Stimulated activated CD8-positive, alpha-beta memory T cell treated with anti-CD3 and anti-CD28 coated beads, Interleukin-15, amount 100 ng/mL, for 1 hour (primary cell): ENCODE data around the gene ZSCAN23.
A peak's percentile ranks its signal among the peaks of the same experiment; 100 is the strongest.
"Not testable (repeated sequence)": the region's sequence is repeated elsewhere in the genome, so short reads cannot be mapped to it uniquely, and the experiment has no call there.

Source experiments
- DNase-seq: peaks from one replicate; pipeline ENCODE4 v3.0.0-alpha.2; 2020; ENCODE audit warnings: low read depth

Gene ZSCAN23

DNA sequence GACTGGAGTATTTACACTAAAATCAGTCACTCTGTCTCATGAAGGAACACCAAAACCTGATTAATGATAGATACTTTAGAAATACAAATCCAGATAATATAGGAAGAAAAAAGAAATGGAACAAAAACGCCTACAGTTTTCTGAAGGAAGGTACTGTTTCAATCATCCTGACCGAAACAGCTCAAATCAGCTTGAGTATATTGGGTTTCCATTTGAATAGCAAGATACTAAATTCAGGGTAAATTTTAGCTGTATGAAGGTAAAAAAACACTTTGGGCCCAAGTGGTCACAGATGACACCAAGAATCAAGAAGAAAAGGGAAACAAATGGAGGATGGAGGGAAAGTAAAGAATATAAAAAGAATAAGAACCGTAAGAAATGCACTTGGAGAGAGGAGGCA, 6.9 kb downstream of the ZSCAN23 start:
- DNase-seq: no peak

DNA sequence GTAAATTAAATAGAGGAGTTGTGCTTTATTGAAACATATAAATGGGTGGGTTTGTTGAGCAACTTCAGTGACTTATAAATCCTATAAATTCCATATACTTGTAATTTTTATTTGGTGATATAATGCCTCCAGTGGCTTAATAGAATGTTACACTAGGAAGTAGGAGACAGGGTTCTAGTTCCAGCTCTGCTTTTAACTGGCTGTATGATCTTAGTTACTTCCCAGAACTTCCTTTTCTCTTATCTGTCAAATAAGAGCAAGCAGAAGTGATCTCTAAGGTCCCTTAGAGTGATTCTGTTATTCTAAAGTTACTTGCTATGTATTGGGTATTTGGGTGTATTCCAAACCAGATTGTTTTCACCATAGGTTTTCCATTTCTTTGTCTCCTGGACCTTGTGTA, 10.2 kb downstream of the ZSCAN23 start:
- DNase-seq: no peak

DNA sequence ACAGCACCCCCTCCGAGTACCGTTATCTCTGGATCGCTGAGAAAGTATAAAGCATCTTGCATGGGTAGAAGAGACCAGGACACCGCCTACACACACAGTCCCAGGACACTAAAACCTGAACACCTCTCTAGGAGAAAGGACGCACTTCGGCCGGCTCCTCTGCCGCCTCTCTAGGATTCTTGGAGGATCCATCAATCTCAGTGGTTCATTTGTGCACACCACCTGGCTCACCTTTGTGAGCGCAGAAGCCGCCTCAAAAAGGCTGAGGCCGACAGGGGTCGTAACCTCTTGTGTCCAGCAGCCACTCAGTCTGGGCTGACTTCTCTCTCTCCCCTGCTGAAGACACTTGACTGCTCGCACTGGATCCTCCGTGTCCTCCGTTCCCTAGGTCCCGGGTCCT, 13.5 kb downstream of the ZSCAN23 start:
- no peak for DNase-seq

DNA sequence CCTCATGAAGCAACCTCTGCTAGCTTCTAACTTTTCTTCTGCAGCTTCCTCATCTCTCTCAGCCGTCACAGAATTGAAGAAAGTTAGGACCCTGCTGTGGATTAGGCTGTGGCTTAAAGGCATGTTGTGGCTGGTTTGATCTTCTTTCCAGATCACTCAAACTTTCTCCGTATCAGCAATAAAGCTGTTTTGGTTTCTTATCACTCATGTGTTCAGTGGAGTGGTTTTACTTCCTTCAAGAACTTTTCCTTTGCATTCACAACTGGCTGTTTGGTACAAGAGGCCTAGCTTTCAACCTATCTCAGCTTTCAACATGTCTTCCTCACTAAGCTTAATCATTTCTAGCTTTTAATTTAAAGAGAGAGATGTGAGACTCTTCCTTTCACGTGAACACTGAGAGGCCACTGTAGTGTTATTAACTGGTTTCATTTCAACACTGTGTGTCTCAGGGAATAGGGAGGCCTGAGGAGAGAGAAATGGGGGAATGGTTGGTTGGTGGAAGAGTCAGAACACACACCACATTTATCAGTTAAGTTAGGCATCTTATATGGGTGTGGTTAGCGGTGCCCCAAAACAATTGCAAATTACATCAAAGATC, 17.2 kb downstream of the ZSCAN23 start:
- DNase-seq: no peak

DNA sequence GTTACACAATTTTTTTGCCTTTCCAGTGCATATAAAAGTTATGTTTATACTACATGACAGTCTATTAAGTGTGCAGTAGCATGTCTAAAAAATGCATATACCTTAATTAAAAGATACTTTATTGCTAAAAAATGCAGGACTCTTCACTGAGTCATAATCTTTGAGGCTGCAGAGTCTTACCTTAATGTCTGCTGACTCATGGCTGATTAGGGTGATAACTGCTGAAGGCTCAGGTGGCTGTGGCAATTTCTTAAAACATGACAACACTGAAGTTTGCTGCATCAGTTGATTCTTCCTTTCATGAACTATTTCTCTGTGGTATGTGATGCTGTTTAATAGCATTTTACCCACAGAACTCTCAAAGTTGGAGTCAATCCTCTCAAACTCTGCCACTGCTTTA, 19.1 kb downstream of the ZSCAN23 start:
- DNase-seq: no peak

DNA sequence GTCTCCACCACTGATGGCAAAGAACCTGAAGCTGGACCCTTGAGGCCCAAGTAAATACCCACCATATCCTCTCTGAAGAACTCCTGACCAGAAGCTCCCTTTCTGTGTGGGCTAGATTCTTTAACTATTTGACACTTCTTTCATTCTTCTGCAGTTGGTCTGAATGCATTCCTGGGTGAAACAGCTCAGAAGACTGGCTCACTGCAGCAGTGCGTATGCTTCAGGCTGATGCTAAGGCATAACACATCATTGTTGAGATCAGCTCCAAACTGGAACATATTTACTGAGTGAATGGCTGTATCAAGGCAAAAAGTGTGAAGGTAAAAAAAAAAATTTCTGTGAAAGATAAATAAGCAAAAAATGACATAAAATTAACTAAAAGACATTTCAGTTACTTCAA, 19.7 kb downstream of the ZSCAN23 start:
- DNase-seq: no peak

DNA sequence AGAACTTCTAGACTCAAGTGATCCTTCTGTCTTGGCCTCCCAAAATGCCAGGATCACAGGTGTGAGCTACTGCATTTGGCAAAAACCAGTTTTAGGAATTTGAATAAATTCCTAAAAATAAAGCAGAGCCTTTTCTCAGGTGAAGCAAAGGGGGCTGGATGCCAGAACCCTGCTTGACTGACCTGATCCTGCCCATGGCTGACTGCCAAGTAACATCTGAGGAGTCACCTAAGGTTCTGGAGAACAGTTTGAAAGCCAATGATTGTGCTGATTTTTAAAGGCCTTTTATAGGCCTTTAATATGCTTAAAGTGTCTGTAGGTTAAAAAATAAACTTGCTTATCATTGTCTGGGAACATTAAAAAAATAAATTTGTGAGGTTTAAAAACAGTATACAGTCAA, 29.6 kb downstream of the ZSCAN23 start:
- DNase-seq: no peak

DNA sequence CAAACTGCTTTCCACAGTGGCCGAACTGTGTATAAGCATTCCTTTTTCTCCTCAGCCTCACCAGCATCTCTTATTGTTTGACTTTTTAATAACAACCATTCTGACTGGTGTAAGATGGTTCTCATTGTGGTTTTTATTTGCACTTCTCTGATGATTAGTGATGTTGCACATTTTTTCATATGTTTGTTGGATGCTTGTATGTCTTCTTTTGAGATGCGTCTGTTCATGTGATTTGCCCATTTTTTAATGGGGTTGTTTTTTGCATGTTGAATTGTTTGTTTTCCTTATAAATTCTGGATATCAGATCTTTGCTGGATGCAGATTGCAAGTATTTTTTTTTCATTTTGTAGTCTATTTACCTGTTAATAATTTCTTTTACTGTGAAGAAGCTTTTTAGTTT, 32.5 kb downstream of the ZSCAN23 start:
- DNase-seq: no peak

DNA sequence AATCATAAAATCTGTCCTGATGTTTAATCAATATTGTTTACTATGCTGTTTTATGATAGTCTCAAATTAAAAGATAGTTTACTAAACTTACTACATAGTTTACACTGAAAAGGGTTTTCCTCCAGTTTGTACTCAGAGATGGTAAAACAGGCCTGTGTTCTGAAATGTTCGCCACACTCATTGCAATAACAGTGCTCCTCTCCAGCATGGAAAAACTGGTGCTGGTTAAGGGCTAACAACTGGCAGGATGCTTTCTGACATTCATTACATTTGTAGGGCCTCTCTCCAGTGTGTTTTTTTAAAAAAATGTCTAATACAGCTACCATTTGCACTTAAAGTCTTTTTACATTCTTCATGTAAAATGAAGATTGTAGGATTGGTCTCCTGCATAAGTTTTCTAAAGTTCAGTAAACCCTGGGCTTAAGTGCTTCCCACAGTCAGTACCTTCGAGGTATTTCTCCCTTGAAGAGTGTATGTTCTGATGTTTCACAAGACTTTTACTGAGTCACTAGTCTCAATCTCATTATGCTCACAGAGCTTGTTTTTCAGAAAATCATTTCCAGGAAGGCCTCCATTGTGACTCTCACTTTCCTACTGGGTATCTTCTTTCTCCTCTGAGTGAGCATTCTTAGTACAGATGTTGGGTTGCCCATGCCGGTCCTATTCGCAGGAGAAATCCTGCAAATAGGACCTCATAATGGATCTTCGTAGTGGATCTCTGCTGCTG, 35.1 kb downstream of the ZSCAN23 start:
- no peak for DNase-seq

DNA sequence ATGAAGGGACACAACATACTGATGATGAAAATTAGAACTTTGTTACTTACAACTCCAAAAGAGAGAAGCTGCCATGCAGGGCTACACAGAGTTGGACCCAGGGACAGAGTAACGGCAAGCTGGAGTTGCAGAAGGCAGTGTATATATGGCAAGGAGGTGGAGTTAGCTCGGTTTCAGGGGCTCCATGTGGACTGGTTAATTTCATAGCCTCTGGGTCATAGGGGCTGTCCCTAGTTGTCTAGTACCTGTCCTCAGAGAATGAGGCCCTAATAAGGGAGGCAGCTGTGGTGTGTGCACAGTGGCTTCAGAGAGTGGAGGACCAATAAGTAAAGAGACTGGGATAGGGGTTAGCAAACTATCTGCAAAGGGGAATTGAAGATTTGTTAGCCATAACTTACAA, 35.9 kb downstream of the ZSCAN23 start:
- DNase-seq: no peak

DNA sequence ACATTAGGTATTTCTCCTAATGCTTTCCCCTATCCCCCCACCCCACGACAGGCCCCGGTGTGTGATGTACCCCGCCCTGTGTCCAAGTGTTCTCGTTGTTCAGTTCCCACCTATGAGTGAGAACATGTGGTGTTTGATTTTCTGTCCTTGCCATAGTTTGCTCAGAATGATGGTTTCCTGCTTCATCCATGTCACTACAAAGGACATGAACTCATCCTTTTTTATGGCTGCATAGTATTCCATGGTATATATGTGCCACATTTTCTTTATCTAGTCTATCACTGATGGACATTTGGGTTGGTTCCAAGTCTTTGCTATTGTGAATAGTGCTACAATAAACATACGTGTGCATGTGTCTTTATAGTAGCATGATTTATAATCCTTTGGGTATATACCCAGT, 39.4 kb downstream of the ZSCAN23 start:
- DNase-seq: not testable (repeated sequence)

DNA sequence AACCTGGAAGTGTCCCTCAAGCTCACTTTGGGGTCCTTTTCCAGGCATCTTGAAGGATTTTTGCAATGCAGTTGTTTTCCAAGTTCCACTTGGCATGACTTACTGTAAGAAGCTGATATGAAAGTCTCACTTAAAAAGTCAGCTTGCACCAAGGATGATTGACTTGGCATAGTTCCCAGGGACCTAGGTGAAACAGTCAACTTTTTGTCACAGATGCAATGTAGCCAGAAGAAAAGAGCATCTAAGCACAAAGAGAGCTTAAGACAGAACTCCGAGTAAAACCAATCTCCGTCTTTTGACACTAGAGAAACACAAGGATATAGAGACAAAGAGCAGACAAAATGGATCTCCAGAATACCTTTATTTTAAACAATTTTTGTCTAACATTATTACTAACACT, 41.1 kb downstream of the ZSCAN23 start:
- no peak for DNase-seq

DNA sequence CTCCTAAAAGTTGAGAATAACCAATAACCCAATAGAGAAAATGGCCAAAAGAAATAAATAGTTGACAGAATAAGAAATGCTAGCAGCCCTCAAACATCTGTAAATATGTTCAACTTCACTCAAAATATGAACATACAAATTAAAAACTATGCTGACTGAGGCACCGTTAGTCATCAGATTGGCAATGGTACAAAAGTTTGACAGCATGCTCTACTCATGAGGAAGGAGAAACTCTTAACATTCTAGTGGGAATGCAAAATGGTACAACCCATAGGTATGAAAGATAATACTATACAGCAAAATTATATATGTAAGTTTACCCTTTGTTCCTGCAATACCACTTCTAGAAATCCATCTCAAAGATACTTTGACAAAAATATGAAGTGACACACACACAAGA, 42.1 kb downstream of the ZSCAN23 start:
- DNase-seq: no peak

DNA sequence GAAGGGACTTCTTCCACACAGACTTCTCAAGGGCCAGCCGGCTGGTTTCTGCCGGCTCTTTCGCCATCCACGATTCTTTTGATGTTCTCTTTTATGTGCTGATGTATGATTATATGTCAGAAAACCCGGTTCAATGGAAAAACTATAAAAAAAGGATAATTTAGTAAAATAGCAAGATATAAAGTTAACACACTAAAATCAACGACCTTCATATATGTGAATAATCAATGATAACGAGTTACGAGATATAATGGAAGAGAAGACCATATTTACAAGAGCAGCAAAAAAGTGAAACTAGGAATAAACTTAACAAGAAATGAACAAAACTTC, 43.2 kb downstream of the ZSCAN23 start:
- no peak for DNase-seq

DNA sequence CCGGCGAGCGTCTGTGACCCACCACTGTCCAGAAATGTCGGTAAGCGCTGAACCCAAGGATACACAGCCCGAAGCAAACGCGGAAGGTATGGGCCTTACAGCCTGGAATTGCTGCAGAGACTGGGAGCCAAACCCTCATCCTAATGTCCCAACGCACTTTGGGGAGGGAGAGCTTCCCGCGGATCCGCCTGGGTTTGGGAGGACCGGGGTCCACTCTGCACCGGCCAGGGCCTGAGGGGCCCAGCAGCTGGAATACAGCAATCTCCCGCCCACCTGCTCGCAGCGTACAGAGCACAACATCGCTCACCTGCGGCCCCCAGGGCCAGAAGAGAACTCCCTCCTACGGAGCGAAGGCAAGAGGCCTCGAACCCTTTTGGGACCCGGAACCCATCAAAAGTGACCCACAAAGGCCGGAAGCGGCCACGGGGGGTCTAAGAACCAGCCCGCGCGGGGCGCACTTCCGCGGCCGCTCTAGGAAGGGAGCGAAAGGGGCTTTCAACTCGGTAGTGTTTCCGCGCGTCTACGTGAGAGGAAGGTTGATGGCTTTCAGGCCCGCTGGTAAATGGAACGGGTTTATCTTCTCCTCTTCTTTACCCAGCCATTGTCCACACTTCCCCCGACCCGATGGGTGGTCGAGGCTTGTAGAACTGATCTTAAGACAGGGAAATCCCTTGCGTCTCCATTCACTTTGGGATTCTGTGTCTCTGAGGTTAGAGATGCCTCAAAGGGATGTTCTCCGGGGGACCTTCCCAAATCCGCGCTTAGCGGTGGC, 43.8 kb downstream of the ZSCAN23 start, which contains the start of gene ZSCAN12:
Gene ZSCAN12 (minus strand): TSS at position 398 of the 772 bp plus-strand sequence. CDS start 1,342 bp downstream, outside the sequence.
- DNase-seq: peak; percentile 76

DNA sequence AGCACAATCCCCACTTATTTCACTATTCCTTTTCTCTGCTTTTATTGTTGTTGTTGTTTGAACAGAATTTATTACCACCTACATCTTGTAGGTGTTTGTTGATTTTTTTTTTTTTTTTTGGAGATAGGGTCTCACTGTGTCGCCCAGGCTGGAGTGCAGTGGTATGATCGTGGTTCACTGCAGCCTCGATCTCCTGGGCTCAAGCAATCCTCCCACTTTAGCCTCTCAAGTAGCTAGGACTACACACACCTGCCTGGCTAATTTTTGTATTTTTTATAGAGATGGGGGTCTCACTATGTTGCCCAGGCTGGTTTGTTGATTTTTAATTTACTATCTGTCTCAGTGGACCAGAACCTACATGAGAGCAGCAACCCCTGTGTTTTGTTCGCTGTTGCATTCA, 47.4 kb downstream of the ZSCAN23 start:
- DNase-seq: no peak

DNA sequence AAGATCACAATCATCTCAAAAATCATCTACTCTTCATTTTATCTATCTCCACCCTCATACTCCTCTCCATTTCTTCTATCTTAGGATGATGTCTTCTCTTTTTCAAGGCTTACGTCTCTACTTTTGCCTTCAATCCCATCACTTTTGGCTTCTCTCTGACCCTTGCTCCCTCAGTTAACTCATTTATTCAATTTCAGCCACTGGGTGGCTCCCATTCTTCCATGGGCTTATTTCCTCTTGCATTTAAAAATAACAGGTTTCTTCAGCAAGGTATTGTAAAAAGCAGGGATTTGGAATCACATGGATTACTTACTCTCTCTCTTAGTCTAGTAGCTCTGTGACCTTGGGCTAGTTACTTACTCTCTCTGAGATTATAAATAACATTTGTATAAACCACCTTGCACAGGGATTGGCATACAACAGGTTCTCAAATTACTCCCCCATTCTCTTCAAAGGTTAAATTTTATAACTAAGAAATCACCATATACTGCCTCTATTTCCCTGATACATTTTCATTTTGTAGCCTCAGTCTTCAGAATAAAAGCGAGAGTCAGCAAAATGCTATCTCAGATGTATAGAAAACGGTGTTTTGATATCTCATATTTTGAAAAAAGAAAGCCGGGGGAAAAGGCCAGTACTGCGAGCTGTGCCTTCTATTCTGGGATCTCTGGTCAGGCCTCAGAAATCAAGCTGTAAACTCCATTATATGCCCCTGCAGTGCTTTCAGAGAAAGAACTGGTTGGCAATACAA, 49.2 kb downstream of the ZSCAN23 start:
- no peak for DNase-seq

DNA sequence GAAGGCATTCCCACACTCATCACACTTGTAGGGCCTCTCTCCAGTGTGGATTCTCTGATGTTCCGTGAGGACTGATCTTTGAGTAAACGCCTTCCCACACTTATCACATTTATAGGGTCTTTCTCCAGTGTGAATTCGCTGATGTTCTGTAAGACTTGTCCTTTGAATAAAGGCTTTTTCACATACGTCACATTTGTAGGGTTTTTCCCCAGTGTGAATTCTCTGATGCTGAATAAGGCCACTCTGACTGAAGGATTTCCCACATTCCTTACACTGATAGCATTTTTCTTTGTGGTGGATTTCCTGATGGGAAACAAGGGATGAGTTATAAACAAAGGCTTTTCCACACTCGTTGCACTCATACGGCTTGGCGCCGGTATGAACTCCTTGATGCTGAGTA, 52.6 kb downstream of the ZSCAN23 start:
- DNase-seq: no peak

DNA sequence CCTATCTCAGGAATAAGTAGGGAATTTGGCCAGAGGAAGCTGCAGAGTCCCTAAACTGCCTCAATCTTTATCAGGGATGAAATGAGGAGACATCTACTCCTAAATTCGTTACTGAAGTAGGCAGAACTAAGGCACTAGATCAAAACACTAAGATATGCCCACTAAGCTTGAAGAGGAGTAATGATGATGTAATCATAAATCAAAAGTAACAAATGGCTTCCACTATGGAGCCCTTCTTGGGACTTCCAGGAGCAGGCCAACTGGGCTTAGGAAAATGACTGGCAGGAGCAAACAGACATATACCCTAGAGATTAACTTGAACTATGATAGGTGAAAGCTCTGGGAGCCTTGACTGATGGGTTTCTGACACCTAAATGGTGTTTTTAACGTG, 59.2 kb downstream of the ZSCAN23 start:
- DNase-seq: no peak

DNA sequence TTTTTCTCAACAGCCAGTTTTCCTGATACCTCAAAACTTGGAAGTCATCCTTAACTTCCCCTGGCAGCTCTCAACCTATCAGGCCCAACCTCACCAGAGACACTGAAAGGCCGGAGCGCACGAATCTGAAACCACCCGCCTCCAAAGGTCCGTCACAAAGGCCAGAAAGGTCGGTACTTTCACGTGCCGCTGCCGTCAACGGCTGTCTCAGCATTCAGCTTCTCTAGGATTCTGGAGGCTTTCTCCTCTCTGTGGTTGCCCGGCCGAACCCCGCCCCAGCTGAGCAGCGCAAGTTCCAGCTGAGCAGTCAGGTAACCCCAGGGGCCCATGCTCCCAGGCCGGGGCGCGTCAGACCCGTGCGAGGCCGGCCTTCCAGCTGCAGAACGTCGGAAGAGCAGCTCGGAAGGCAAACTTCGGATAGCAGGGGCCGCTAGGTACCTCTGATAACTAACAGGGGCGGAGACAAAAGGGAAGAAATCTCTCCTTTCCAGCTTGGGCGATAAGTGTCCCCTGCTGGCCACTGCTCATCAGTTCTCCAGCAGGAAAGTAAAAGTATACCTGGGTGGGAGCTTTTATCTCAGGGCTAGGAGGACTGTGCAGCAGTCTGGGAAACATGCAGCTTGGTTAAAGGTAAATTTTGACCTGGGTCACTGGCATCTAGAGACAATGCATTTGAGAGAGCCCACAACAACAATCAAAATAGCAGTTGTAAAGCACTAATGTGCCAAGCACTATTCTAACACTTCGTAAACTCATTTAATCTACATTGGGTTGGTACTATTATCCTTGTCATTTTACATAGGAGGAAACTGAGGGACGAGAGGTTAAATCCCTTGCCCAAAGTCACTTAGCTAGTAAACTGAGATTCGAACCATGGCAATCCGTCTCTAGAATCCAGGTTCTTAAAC, 59.8 kb downstream of the ZSCAN23 start:
- DNase-seq: no peak
